ENCODE data around the gene STEAP3.

The STEAP3 gene

GRCh38 chr2:119223521-119224390, at the start of gene STEAP3:
STEAP3 (plus strand) TSS chr2:119223834; CDS start chr2:119231013, 7,179 bp downstream.
- DNase-seq = no peak

GRCh38 chr2:119174216-119174992, 49.2 kb upstream of the STEAP3 start:
- peak; percentile 74 for DNase-seq

- no peak for DNase-seq
Observed at GRCh38 chr2:119174993-119175347, 48.7 kb upstream of the STEAP3 start.

GRCh38 chr2:119175517-119175916, 48.1 kb upstream of the STEAP3 start:
- no peak for DNase-seq

GRCh38 chr2:119177171-119177837, 46.3 kb upstream of the STEAP3 start:
- no peak for DNase-seq

- no peak for DNase-seq
Observed at GRCh38 chr2:119177838-119178190, 45.8 kb upstream of the STEAP3 start.

- no peak for DNase-seq
Observed at GRCh38 chr2:119178776-119179175, 44.9 kb upstream of the STEAP3 start.

GRCh38 chr2:119179202-119179601, 44.4 kb upstream of the STEAP3 start:
- no peak for DNase-seq

GRCh38 chr2:119179991-119180390, 43.6 kb upstream of the STEAP3 start:
- DNase-seq = no peak

GRCh38 chr2:119180892-119181291, 42.7 kb upstream of the STEAP3 start:
- no peak for DNase-seq

GRCh38 chr2:119181391-119181790, 42.2 kb upstream of the STEAP3 start:
- no peak for DNase-seq

- no peak for DNase-seq
Observed at GRCh38 chr2:119181791-119182445, 41.7 kb upstream of the STEAP3 start.

- no peak for DNase-seq
Observed at GRCh38 chr2:119184512-119184911, 39.1 kb upstream of the STEAP3 start.

GRCh38 chr2:119190321-119191111, 33.1 kb upstream of the STEAP3 start:
- DNase-seq = no peak

GRCh38 chr2:119192893-119193292, 30.7 kb upstream of the STEAP3 start:
- no peak for DNase-seq

- DNase-seq = no peak
Observed at GRCh38 chr2:119195001-119195400, 28.6 kb upstream of the STEAP3 start.

GRCh38 chr2:119195887-119196286, 27.7 kb upstream of the STEAP3 start:
- no peak for DNase-seq

- DNase-seq = no peak
Observed at GRCh38 chr2:119196301-119197125, 27.1 kb upstream of the STEAP3 start.

- no peak for DNase-seq
Observed at GRCh38 chr2:119197126-119197405, 26.6 kb upstream of the STEAP3 start.

- DNase-seq = no peak
Observed at GRCh38 chr2:119197529-119198239, 25.9 kb upstream of the STEAP3 start.
